ENCODE measurements around the gene RTL10. TPM values are rescaled to one million over a fixed set of nuclear protein-coding genes. Genes with fewer than 3 reads are reported as not detected.

RTL10 gene
- polyA plus RNA-seq, 1 donor (not counting 4 experiments of a cell fraction or from before 2014, with no cell fraction given), result 12.9 TPM

DNA sequence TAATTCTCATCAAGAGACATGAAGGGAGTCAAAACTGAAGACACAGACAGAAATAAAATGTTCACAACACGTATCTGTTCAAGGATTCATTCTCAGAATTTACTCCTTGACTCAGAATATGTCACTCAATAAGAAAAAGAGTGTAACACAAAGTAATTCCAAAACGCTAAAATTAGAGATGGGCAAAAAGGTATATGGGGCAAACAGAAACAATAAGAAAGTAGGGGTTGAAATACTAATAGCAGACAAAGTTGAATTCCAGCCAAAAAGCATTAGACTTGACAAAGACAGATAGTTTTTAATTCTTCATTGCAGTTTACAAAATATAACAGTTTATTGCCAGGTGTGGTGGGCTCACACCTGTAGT lies 26.7 kb downstream of the RTL10 start:
- no peaks in the 10 kb centered on the region for H3K36me3 ChIP-seq (ENCODE audit: control insufficient read depth in 2 of 2, extremely low read depth in 1 of 2, insufficient read depth in 2 of 2, low read length in 2 of 2)
- no peak overlapping the region for H3K4me2 ChIP-seq (ENCODE audit: control insufficient read depth, extremely low read depth, insufficient read depth, low read depth, low read length)
- no peak for TF ChIP-seq CTCF (optimal IDR thresholded peaks at IDR 0.05 in 1 of 3, IDR thresholded peaks at IDR 0.05 in 1 of 3, conservative IDR thresholded peaks at IDR 0.05 in 1 of 3; ENCODE audit: extremely low read depth in 1 of 3, insufficient read depth in 2 of 3, low read length in 3 of 3)
- TF ChIP-seq EZH2 (IDR thresholded peaks at IDR 0.05; ENCODE audit: low read length), result no peak
- H3K4me1 ChIP-seq (ENCODE audit: control insufficient read depth, extremely low read depth, insufficient read depth, low read length), result peaks cover 22% of the 10 kb centered on the region
- FAIRE-seq, result no peak
- no peak for DNase-seq (ENCODE audit: low read depth, low spot score)
- no peaks in the 10 kb centered on the region for H3K27me3 ChIP-seq (ENCODE audit: control insufficient read depth, extremely low read depth, insufficient read depth, low read length)
- no peak overlapping the region for H3K27ac ChIP-seq (ENCODE audit: control insufficient read depth, insufficient read depth, low read length)
- peaks cover 4% of the 10 kb centered on the region for H3K9me1 ChIP-seq (ENCODE audit: control insufficient read depth, extremely low read depth, insufficient read depth, low read length)
- dilution Hi-C loops (cut with MboI; ENCODE audit: extremely low pct_ligation_motif_present, low sequenced_read_pairs), result no loop called here
- no peaks in the 10 kb centered on the region for H3K9me3 ChIP-seq (ENCODE audit: control insufficient read depth, low read depth, low read length)
- no peak overlapping the region for H3K9ac ChIP-seq (ENCODE audit: control insufficient read depth, extremely low read depth, insufficient read depth, low read length)
- H4K20me1 ChIP-seq (ENCODE audit: control insufficient read depth, extremely low read depth, insufficient read depth, low read length), result no peaks in the 10 kb centered on the region
- no peak overlapping the region for H2AFZ ChIP-seq (ENCODE audit: control insufficient read depth, low read length)
- no peaks in the 10 kb centered on the region for H3K79me2 ChIP-seq (ENCODE audit: control insufficient read depth, insufficient read depth, low read length)
- H3K4me3 ChIP-seq (ENCODE audit: control insufficient read depth in 2 of 3, extremely low read depth in 1 of 3, insufficient read depth in 2 of 3, low read depth in 1 of 3, low read length in 3 of 3), result no peak overlapping the region

DNA sequence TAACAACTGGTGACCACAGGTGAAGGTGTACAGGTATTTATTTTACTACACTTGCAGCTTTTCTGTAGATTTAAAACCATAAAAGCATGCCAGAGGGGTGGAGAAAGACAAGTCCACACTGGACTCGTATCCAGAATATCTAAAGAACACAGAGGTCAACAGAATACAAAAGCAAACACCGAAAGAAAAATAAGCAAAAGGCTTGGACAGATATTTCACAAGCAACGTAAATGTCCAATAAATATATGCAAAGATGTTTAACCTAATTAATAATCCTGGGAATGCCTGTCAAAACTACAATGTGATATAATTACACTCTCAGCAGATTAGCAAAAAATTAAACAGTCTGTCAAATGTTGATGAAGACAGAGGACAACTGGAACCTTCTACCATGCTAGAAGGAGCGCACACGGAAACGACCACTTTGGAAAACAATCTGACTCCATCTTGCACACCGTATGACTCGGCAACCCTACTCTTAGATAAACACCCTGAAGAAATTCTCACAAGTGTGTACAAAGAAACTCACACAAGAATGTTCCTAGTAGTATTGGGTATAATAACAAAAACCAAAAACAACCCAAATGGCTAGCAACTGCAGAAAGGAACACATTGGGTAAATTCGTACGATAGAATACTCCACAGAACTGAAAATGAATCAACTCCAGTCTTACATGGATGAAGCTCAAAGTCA lies 27.2 kb downstream of the RTL10 start:
- no peaks in the 10 kb centered on the region for H3K36me3 ChIP-seq (ENCODE audit: control insufficient read depth in 2 of 2, extremely low read depth in 1 of 2, insufficient read depth in 2 of 2, low read length in 2 of 2)
- no peak for FAIRE-seq
- no peaks in the 10 kb centered on the region for H4K20me1 ChIP-seq (ENCODE audit: control insufficient read depth, extremely low read depth, insufficient read depth, low read length)
- no peak overlapping the region for H3K27ac ChIP-seq (ENCODE audit: control insufficient read depth, insufficient read depth, low read length)
- TF ChIP-seq CTCF (optimal IDR thresholded peaks at IDR 0.05 in 1 of 3, IDR thresholded peaks at IDR 0.05 in 1 of 3, conservative IDR thresholded peaks at IDR 0.05 in 1 of 3; ENCODE audit: extremely low read depth in 1 of 3, insufficient read depth in 2 of 3, low read length in 3 of 3), result no peak
- TF ChIP-seq EZH2 (IDR thresholded peaks at IDR 0.05; ENCODE audit: low read length), result no peak
- H3K9me3 ChIP-seq (ENCODE audit: control insufficient read depth, low read depth, low read length), result no peaks in the 10 kb centered on the region
- H3K27me3 ChIP-seq (ENCODE audit: control insufficient read depth, extremely low read depth, insufficient read depth, low read length), result no peaks in the 10 kb centered on the region
- H2AFZ ChIP-seq (ENCODE audit: control insufficient read depth, low read length), result no peak overlapping the region
- peaks cover 4% of the 10 kb centered on the region for H3K9me1 ChIP-seq (ENCODE audit: control insufficient read depth, extremely low read depth, insufficient read depth, low read length)
- H3K79me2 ChIP-seq (ENCODE audit: control insufficient read depth, insufficient read depth, low read length), result no peaks in the 10 kb centered on the region
- no peak overlapping the region for H3K9ac ChIP-seq (ENCODE audit: control insufficient read depth, extremely low read depth, insufficient read depth, low read length)
- dilution Hi-C loops (cut with MboI; ENCODE audit: extremely low pct_ligation_motif_present, low sequenced_read_pairs), result no loop called here
- peaks cover 17% of the 10 kb centered on the region for H3K4me1 ChIP-seq (ENCODE audit: control insufficient read depth, extremely low read depth, insufficient read depth, low read length)
- no peak overlapping the region for H3K4me2 ChIP-seq (ENCODE audit: control insufficient read depth, extremely low read depth, insufficient read depth, low read depth, low read length)
- no peak for DNase-seq (ENCODE audit: low read depth, low spot score)
- H3K4me3 ChIP-seq (ENCODE audit: control insufficient read depth in 2 of 3, extremely low read depth in 1 of 3, insufficient read depth in 2 of 3, low read depth in 1 of 3, low read length in 3 of 3), result no peak overlapping the region
